GM12892 (cell line): ENCODE data around the gene ZNF827.

ENCODE experiments used
- POLR2A ChIP-seq: IDR thresholded peaks from 2 replicates; pipeline ENCODE4 v1.6.1; 2011; ENCODE audit warnings: low read depth, low read length, control low read depth
- POLR2AphosphoS5 ChIP-seq: IDR thresholded peaks from 2 replicates; pipeline ENCODE4 v1.6.1; 2011; ENCODE audit warnings: low read depth, low read length, control low read depth

- TF ChIP-seq POLR2AphosphoS5 (no peak), POLR2A (no peak)
Observed at GRCh38 chr4:145763399-145763798, 175.2 kb downstream of the ZNF827 start.
